Kidney (tissue), 14 donors: ENCODE results near the gene LINGO3. TPM values are rescaled to one million over a fixed set of nuclear protein-coding genes. Genes with fewer than 3 reads are reported as not detected.

ENCODE experiments used
- DNase-seq, 5 donors: peaks; one replicate each; pipeline ENCODE4 v3.0.0-alpha.2; 2013 to 2020
- FAIRE-seq: peaks from 2 replicates; lab custom pipeline; 2012; peaks lifted over from hg19 to GRCh38; lab: Jason Lieb, UNC
- H3K27ac ChIP-seq, 2 donors: one replicate each; pipeline ENCODE4 v1.7.0; 2013; ENCODE audit warnings: low read depth in 2 of 2, low read length in 2 of 2, inconsistent platforms in 1 of 2
- H3K27me3 ChIP-seq: one replicate; pipeline ENCODE4 v1.7.1; 2013; ENCODE audit warnings: low read length, inconsistent platforms; ENCODE audit not compliant: control insufficient read depth, insufficient read depth
- H3K36me3 ChIP-seq, 3 donors: one replicate each; pipeline versions ENCODE4 v1.7.0 to v1.7.1; 2013; ENCODE audit warnings: low read length in 3 of 3, control low read depth in 1 of 3, inconsistent platforms in 1 of 3; ENCODE audit not compliant: insufficient read depth in 3 of 3, control insufficient read depth in 2 of 3
- H3K4me1 ChIP-seq, 3 donors: one replicate each; pipeline versions ENCODE4 v1.7.0 to v1.7.1; 2013; ENCODE audit warnings: low read length in 3 of 3, inconsistent platforms in 1 of 3, low read depth in 1 of 3; ENCODE audit not compliant: control insufficient read depth in 2 of 3, insufficient read depth in 2 of 3
- H3K4me3 ChIP-seq, 3 donors: one replicate each; pipeline versions ENCODE4 v1.7.0 to v1.8.1; 2013; ENCODE audit warnings: low read length in 3 of 3, control low read depth in 1 of 3, inconsistent platforms in 1 of 3
- H3K9ac ChIP-seq, 3 donors: one replicate each; pipeline versions ENCODE4 v1.7.0 to v1.7.1; 2013; ENCODE audit warnings: low read length in 3 of 3, control low read depth in 1 of 3, inconsistent platforms in 1 of 3
- H3K9me3 ChIP-seq, 3 donors: one replicate each; pipeline versions ENCODE4 v1.7.0 to v1.7.1; 2013; ENCODE audit warnings: low read length in 3 of 3, control low read depth in 1 of 3, inconsistent platforms in 1 of 3; ENCODE audit not compliant: control insufficient read depth in 2 of 3, insufficient read depth in 1 of 3
- CTCF ChIP-seq: IDR thresholded peaks from 3 replicates; pipeline ENCODE4 v1.5.1; 2012; ENCODE audit warnings: mild to moderate bottlenecking, moderate library complexity, borderline replicate concordance; ENCODE audit not compliant: insufficient read depth; ENCODE audit errors: extremely low read depth
- intact Hi-C: fragments of 100-400 bp; cut with DNase I; formaldehyde crosslinking; loops from one replicate; pipeline ENCODE4 v1.11.1; 2022
- polyA plus RNA-seq: library from polyadenylated mRNA; stranded (reverse); fragments of 350-450 nt; fragmentation: Illumina TruSeq; extraction: RNeasy Lipid Tissue Mini Kit (QIAGEN cat#74804); gene quantifications from one replicate; pipeline ENCODE4 v1.2.3, GENCODE V29; 2014; ENCODE audit warnings: low read depth, low replicate concordance; ENCODE audit not compliant: insufficient read depth
- total RNA-seq: library from RNA; stranded (reverse); fragmentation: NEBNext Ultra II Directional; extraction: Animal tissue kit (Norgen Biotek cat#: 25700); gene quantifications from one replicate; pipeline ENCODE4 v1.2.1, GENCODE V29; 2021
- donor health status: control.
- donor health status: control.
- donor health status: control.
- donor health status: control.
- donor health status: control.
- donor health status: DM: yes; HTN: yes; CAD: no.
- donor health status: Normal renal cell carcinoma (clear cell type).

Gene LINGO3
- total and polyA plus RNA-seq, 2 donors from 2014 or later: 0.09 TPM; not detected in 1

GRCh38 chr19:2260341-2260805 lies 47.6 kb downstream of the LINGO3 start:
- TF ChIP-seq CTCF: no peak
- no peak for FAIRE-seq

GRCh38 chr19:2259336-2259735 lies 48.6 kb downstream of the LINGO3 start:
- no peak for FAIRE-seq
- intact Hi-C loops: no loop called here
- Histone ChIP-seq H3K4me1 (no peaks in the 10 kb centered on the region), H3K9ac (no peak overlapping the region), H3K9me3 (no peaks in the 10 kb centered on the region), H3K36me3 (no peaks in the 10 kb centered on the region), H3K27me3 (no peaks in the 10 kb centered on the region), H3K27ac (no peak overlapping the region), H3K4me3 (no peak overlapping the region)
- no peak for DNase-seq
- no peak for TF ChIP-seq CTCF

More at GRCh38 chr19:2260341-2260805, 47.6 kb downstream of the LINGO3 start:
- no peak overlapping the region for H3K27ac ChIP-seq
- intact Hi-C loops: no loop called here
- DNase-seq: no peak
- no peak overlapping the region for H3K9ac ChIP-seq
- H3K27me3 ChIP-seq: no peaks in the 10 kb centered on the region
- H3K4me3 ChIP-seq: no peak overlapping the region
- no peaks in the 10 kb centered on the region for H3K9me3 ChIP-seq
- no peaks in the 10 kb centered on the region for H3K36me3 ChIP-seq
- no peaks in the 10 kb centered on the region for H3K4me1 ChIP-seq

Other genes with a start within 250 kb of the LINGO3 start
- gene MOB3A, start 211.8 kb downstream of the LINGO3 start, total RNA-seq: 59.7 TPM
- 16.9 TPM for gene MOB3A, start 211.8 kb downstream of the LINGO3 start, polyA plus RNA-seq
- gene IZUMO4, start 211.2 kb downstream of the LINGO3 start, total RNA-seq: 4.3 TPM
- gene IZUMO4, start 211.2 kb downstream of the LINGO3 start, polyA plus RNA-seq: 8.9 TPM
- gene AP3D1, start 156.6 kb downstream of the LINGO3 start, total RNA-seq: 125 TPM
- gene AP3D1, start 156.6 kb downstream of the LINGO3 start, polyA plus RNA-seq: 68.4 TPM
- gene DOT1L, start 144.2 kb downstream of the LINGO3 start, total RNA-seq: 32.0 TPM
- gene DOT1L, start 144.2 kb downstream of the LINGO3 start, polyA plus RNA-seq: 5.7 TPM
- gene PLEKHJ1, start 71.8 kb downstream of the LINGO3 start, total RNA-seq: 59.7 TPM
- 156 TPM for gene PLEKHJ1, start 71.8 kb downstream of the LINGO3 start, polyA plus RNA-seq
- gene SF3A2, start 71.3 kb downstream of the LINGO3 start, total RNA-seq: 64.1 TPM
- gene SF3A2, start 71.3 kb downstream of the LINGO3 start, polyA plus RNA-seq: 25.7 TPM
- gene AMH, start 58.8 kb downstream of the LINGO3 start, total RNA-seq: 1.0 TPM
- 0.60 TPM for gene AMH, start 58.8 kb downstream of the LINGO3 start, polyA plus RNA-seq
- gene JSRP1, start 51.7 kb downstream of the LINGO3 start, total RNA-seq: 5.0 TPM
- 0.37 TPM for gene JSRP1, start 51.7 kb downstream of the LINGO3 start, polyA plus RNA-seq
- 2.1 TPM for gene PEAK3, start 26.0 kb downstream of the LINGO3 start, total RNA-seq
- gene PEAK3, start 26.0 kb downstream of the LINGO3 start, polyA plus RNA-seq: not detected
- 54.0 TPM for gene LSM7, start 20.4 kb upstream of the LINGO3 start, total RNA-seq
- 160 TPM for gene LSM7, start 20.4 kb upstream of the LINGO3 start, polyA plus RNA-seq
- gene SPPL2B, start 20.5 kb upstream of the LINGO3 start, total RNA-seq: 94.1 TPM
- 25.3 TPM for gene SPPL2B, start 20.5 kb upstream of the LINGO3 start, polyA plus RNA-seq
- not detected for gene TMPRSS9, start 52.1 kb upstream of the LINGO3 start, total RNA-seq
- gene TMPRSS9, start 52.1 kb upstream of the LINGO3 start, polyA plus RNA-seq: not detected
- gene TIMM13, start 119.4 kb upstream of the LINGO3 start, total RNA-seq: 69.7 TPM
- gene TIMM13, start 119.4 kb upstream of the LINGO3 start, polyA plus RNA-seq: 188 TPM
- gene LMNB2, start 148.8 kb upstream of the LINGO3 start, total RNA-seq: 27.6 TPM
- 9.0 TPM for gene LMNB2, start 148.8 kb upstream of the LINGO3 start, polyA plus RNA-seq
- gene GADD45B, start 168.0 kb upstream of the LINGO3 start, total RNA-seq: 88.5 TPM
- 149 TPM for gene GADD45B, start 168.0 kb upstream of the LINGO3 start, polyA plus RNA-seq